Suppressor macrophage (primary cell): Measurements from ENCODE around the gene C2orf15.
A peak's percentile ranks its signal among the peaks of the same experiment; 100 is the strongest.

Experiments
- DNase-seq, 4 experiments: peaks; one replicate each; pipeline ENCODE4 v3.0.0-alpha.2; 2020 to 2022
- total RNA-seq, 17 experiments: gene quantifications; one replicate each; lab custom pipeline; 2026; ENCODE audit warnings: mixed read lengths in 6 of 17, inconsistent platforms in 3 of 17; lab: John Stamatoyannopoulos, UW

The C2orf15 gene, protein sequence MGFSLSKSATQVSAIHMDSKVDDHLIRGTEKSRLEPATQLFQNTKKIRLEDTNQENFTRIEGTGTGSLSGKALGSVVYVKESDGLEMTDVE
- total RNA-seq = 0 to 0.88 (median 0.13) reads per million in 17 experiments

DNA sequence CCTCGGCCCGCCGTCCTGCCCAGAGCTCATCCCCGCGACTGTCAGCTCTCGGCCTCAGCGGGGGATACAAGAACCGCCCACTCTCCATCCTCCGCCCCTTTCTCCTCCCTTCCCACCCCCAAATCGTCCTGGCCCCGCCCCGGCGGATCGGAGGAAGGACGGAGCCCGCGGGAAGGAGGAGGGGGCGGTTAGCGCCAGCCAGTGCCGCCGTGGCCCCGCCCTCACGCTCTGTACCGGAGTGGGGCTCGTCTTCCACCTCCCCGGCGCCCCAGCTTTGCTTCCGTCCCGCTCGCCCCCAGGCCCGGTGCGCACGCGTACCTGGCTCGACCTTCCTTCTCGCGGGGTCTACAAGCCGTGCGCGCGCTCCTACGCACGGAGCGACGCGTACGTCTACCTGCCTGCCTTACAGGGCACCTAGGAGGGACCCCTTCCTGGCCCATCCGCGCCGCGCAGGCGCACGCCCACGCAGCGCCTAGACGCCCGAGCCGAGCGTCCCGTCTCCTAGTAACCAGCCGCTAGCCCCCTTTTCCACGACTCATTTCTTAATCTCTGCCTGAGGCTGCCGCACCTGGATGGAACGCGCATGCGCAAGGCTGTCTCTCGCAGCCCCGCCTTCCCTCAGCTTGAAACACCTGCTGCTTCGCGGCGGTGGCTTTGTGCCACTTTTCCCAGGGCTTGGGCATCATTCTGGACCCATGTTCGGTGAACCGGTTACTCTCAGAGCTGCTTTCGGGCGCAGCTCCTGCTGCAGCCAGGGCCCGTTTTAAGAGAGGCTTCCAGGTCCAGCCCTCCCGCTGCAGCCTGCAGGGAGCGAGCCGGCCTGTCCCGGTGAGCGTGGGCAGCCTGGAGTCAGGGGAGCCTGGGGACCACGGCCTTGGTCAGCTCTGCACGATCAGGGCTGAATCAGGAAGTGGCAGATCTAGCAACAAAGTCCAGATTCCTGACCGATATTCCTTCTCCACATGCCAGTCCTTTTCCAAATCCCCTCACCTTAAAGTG lies at the start of gene C2orf15:
Gene C2orf15 (plus strand): TSS at position 598 of the 999 bp plus-strand sequence. CDS start 8,852 bp downstream, outside the sequence.
- peak; percentile 88 to 97 (median 93) for DNase-seq

DNA sequence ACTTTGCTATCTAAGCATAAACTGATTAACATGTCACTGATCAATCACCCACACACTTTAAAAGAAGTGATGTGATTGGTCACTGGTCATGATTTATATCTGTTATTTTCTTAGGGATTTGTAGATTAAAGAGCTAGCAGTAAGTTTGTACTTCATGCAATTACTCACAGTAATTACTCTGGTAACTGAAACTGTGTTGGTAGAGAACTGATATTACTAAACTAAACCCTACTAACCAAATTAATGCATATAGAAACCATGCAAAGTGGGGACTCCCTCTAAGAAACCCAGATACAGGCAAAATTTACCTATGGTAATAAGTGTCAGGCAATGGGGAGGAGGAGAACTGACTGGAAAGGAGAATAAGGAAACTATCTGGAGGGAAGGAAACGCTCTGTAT lies 44.8 kb upstream of the C2orf15 start:
- DNase-seq = no peak

GRCh38 chr2:99101697-99102096 lies 39.8 kb upstream of the C2orf15 start:
- peak; percentile 4 to 44 (median 27) for DNase-seq

DNA sequence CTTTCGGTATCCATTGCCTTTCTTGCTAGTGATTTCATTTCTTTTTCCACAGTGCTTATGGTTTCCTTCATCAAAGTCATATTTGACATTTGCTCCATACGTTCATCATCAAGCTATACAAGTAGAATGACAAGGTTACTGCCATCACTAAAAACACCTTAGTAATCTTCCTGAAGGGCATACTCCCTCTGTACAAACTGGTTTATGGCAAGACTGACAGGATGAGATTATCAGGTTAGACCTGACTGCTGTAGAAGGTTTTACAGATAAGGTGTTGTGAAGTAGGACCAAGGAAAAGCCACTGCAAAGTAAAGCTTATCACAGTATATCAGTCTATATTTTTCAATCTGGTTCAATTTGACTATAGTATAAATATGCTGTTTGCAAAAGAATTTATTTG lies 37.5 kb upstream of the C2orf15 start:
- no peak for DNase-seq

- DNase-seq = peak in 2 of 4 experiments; percentile 24 to 33
These were observed 34.6 kb upstream of the C2orf15 start for GRCh38 chr2:99106913-99107312.

GRCh38 chr2:99111236-99111635 lies 30.3 kb upstream of the C2orf15 start:
- DNase-seq = no peak

- no peak for DNase-seq
These were observed 29.6 kb upstream of the C2orf15 start for GRCh38 chr2:99111945-99112344.

DNA sequence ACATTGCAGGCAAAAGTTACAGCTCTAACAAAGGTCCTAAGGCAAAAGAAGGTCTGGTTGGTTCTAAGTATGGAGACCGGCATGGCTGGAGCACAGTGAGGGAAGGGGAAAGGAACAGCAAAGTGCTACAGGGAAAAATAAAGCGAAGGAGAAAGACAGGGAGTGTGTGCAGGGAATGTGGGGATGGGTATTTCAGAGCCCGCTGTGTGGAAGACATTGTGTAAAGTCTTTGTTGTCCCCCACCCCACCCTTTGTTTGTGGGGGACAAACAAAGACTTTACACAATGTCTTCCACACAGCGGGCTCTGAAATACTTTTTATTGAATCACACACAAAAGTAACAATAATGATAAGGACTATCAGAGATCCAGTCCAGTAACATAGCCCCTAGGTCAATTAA lies 28.9 kb upstream of the C2orf15 start:
- DNase-seq = no peak

DNA sequence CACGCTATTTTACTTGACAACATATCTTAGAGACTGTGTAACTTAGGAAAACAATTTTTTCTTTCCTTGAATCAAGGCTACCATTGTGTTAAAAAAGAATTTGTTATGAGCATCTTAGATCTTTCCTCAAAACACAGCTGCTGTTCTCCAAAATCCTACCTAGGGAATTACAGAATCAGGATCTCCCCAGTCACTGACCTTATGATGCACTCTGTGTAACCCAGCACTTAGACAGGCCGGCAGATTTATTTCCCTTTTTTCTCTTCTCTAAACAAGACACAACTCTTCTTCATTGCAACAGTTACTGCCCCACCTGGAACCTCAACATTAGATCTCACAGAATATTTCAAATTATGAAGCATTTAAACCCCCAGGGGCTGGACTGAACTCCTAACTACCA lies 13.5 kb upstream of the C2orf15 start:
- DNase-seq = peak in 3 of 4 experiments; percentile 24 to 51 (median 38)

DNA sequence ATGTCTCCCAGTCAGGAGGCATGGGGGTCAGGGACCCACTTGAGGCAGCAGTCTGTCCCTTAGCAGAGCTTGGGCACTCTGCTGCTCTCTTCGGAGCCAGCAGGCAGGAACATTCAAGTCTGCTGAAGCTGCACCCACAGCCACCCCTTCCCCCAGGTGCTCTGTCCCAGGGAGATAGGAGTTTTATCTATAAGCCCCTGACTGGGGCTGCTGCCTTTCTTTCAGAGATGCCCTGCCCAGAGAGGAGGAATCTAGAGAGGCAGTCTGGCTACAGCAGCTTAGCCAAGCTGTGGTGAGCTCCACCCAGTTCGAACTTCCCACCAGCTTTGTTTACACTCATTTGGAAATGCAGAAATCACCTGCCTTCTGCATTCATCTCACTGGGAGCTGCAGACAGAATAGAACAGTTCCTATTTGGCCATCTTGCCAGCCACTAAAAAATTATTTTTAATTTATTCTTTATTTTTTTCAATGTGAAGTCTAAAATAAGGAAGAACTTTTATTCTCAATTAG lies 6.4 kb upstream of the C2orf15 start:
- peak in 1 of 4 experiments; percentile 17 for DNase-seq

GRCh38 chr2:99139003-99139402 lies 2.5 kb upstream of the C2orf15 start:
- no peak for DNase-seq

GRCh38 chr2:99140056-99140859 lies 1.2 kb upstream of the C2orf15 start:
- DNase-seq = no peak

DNA sequence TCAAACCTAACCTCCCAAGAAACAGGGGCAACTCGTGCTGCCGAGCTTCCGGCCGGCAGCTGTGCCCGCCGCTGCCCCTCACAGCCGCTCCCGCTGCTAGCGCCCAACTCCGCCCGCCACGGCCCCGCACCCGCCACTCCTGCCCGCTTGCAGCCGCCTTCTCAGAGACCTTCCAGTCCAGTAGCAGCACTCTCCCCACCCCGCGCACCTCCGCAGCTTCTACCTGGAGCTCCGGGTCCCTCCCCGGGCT lies 722 bp upstream of the C2orf15 start:
- DNase-seq = peak; percentile 42 to 76 (median 60)

- DNase-seq = peak; percentile 12 to 79 (median 44)
These were observed 9.2 kb downstream of the C2orf15 start for GRCh38 chr2:99150706-99151105.

- no peak for DNase-seq
These were observed 10.8 kb downstream of the C2orf15 start for GRCh38 chr2:99152199-99152895.

DNA sequence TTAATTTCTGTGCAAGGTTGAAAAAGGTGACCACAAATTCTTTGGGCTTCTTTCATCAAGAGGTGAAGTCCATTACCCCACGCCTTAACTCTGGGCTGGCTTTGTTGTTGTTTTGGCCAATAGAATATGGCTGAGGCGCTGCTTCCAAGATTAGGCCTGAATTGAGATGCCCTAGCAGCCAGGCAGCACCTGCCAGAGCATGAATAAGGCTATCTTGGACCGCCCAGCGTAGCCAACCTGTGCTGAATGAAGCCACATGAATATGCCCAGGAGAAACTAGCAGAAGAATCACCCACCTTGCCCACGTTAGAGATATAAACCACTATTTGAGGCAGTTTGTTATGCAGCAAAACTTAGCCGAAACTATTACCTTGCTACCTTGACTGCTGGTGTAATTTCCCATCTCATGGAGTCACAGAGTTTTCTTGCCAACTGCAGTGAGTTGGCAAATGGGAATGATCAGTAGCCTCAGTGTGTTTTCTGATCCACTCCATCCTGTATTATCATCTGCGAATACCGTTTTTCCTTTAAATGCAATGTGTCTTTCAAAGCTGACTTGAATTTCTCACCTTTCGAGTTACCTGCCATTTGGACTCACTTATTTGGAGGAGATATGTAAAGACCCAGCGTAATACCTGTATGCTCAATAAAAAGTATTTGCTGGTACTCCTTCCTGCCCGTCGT lies 12.6 kb downstream of the C2orf15 start:
- DNase-seq = no peak

DNA sequence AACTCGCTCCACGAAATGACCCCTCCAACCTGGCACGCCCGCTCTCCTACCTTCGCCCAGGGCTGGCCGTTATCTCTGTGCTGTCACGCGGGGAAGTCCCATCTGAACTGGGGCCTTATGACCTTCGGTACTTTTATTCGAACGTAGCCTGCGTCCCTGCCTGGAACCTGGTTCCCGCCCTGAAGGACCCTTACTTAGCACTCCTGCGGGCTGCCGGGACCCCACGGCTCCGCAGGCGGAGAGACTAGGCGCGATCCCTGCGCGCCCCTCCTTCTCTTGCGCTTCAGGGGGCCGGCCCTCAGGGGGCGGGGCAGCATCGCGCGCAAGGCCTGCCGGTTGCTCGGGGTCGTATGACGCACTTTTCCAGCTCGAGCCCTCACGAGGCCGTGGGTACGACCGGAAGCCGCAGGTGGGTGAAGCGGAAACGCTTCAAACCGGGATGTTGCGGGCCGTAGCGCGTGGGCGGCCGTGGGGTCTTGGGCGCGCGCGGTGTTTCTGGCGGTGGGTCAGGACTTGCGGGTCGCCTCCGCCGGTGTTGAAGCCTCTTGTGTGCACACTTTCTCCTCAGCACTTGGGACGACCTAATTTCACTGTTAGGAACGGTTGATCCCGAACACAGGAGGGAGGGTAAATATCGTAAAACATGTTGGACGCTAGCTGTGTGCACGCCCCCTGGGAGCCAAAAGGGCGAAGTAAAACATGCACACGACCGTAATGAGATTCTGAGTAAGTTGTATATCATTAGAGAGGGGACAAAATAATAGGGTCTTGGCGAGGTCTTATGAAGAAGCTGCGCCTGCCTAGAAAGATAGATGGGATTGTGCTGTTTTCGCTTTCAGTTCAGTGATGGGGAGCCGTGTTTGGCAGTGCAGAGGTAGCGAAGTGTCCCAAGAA lies 13.4 kb downstream of the C2orf15 start, which contains the start of the genes LIPT1 and TSGA10:
Gene LIPT1 (plus strand): TSS at position 325 of the 894 bp plus-strand sequence. CDS start 6,991 bp downstream, outside the sequence.
Gene TSGA10 (minus strand): TSS at position 300 of the 894 bp plus-strand sequence. CDS start 45,503 bp downstream, outside the sequence.
- peak; percentile 90 to 95 (median 93) for DNase-seq

- DNase-seq = peak in 2 of 4 experiments; percentile 22 to 30
These were observed 15.4 kb downstream of the C2orf15 start for GRCh38 chr2:99156891-99157290.

- DNase-seq = no peak
These were observed 17.1 kb downstream of the C2orf15 start for GRCh38 chr2:99158599-99158998.

GRCh38 chr2:99159594-99159993 lies 18.1 kb downstream of the C2orf15 start:
- DNase-seq = no peak
